HFF-Myc (cell line): ENCODE measurements around the gene CA4.

ENCODE experiments used
- DNase-seq: peaks from one replicate; pipeline ENCODE4 v3.0.0-alpha.2; 2011; ENCODE audit warnings: low read depth; ENCODE audit errors: extremely low read depth
- H3K4me3 ChIP-seq: replicated peaks from 2 replicates; pipeline ENCODE4 v1.5.1; 2011; ENCODE audit warnings: low read depth, mild to moderate bottlenecking, control low read depth, low read length
- TF ChIP-seq, protein P1 (sequence below): IDR thresholded peaks from 2 replicates; pipeline ENCODE4 v1.5.1; 2012; ENCODE audit warnings: mild to moderate bottlenecking, low read depth, low read length, control low read depth; ENCODE audit errors: missing control alignments

Gene CA4

DNA sequence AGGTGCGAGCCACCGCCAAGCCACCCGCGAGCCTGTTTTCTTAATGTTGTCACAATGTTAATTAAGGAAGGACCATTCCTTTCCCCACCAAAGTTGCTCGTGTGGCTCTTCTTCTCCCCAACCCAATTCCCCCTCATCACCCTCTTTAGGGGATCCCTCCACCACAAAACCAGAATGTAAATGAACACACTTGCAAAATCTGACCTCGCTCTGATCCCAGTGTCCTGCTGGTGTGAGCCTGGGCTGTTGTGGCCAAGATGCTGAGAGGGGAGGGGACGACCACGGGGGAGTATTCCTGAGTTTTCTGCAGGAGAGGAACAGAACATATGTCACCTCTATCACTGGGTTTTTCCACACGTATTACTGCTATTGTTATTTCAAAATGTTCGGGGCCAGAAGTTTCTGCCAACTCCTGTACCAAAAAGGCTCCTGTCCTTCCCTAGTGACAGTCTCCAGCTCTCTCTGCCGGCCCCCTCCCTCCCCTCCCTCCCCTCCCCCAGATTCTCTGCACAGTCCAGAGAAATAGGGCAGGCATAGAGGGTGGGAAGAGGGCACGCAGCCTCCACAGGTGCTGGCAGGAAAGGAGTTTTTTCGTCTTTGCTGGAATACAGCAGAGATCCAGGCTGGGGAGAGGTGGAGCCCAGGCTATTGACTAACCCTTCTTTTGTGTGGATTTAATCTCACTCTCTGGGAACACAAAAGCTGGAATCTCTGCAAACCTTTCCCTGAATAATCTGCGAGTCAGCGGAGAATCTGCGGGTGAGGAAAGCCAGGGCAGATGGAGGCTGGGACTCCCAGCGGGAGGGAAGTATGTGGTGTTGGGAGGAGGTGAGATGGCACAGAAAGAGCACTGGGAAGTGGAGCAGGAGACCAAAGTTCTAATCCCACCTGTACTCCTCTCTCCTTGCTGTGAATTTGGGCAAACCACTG, 4.5 kb upstream of the CA4 start:
- DNase-seq: no peak
- TF ChIP-seq, protein P1, sequence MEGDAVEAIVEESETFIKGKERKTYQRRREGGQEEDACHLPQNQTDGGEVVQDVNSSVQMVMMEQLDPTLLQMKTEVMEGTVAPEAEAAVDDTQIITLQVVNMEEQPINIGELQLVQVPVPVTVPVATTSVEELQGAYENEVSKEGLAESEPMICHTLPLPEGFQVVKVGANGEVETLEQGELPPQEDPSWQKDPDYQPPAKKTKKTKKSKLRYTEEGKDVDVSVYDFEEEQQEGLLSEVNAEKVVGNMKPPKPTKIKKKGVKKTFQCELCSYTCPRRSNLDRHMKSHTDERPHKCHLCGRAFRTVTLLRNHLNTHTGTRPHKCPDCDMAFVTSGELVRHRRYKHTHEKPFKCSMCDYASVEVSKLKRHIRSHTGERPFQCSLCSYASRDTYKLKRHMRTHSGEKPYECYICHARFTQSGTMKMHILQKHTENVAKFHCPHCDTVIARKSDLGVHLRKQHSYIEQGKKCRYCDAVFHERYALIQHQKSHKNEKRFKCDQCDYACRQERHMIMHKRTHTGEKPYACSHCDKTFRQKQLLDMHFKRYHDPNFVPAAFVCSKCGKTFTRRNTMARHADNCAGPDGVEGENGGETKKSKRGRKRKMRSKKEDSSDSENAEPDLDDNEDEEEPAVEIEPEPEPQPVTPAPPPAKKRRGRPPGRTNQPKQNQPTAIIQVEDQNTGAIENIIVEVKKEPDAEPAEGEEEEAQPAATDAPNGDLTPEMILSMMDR: no peak
- no peak overlapping the region for H3K4me3 ChIP-seq

DNA sequence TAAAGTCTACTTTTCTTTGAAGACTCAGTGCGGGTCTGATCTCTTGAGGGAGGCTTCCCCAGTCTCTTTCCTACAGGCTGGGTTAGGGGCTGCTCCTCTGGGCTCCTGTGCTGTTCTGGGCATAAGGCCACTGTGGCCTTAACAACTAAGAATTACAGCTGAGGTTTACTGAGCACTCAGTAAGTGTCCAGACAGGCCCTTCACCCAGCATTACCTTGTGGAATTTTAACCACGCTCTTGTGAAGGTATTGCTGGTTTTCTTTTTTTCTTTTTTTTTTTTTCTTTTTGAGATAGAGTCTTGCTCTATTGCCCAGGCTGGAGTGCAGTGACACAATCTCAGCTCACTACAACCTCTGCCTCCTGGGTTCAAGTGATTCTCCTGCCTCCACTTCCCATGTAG, 3.6 kb upstream of the CA4 start:
- TF ChIP-seq, protein P1: no peak
- DNase-seq: no peak
- H3K4me3 ChIP-seq: no peak overlapping the region

- no peak for DNase-seq
These were observed 2.1 kb upstream of the CA4 start for GRCh38 chr17:60147553-60148223.

DNA sequence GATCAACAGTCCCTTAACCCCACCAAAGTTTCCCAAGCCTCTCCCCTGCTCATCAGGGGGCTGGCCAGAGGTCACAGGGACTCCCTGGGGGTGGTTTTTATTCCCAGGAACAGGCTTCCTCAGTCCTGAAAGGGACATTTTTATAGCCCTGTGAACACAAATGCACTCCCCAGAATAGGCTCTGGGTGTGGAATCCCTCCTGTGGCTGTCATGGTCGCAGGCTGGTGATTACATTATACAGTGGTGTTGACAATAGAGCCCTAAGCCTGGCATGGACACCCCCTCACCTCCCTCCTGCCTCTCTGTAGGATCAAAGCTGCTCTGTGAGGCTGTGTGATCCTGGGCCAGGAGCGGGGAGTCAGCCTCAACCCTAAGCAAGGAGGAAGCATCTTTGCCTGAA, 1.4 kb upstream of the CA4 start:
- TF ChIP-seq, protein P1: no peak
- no peak for DNase-seq
- H3K4me3 ChIP-seq: no peak overlapping the region

More at GRCh38 chr17:60147553-60148223, 2.1 kb upstream of the CA4 start:
- H3K4me3 ChIP-seq: no peak overlapping the region
- TF ChIP-seq, protein P1: no peak

GRCh38 chr17:60151355-60151754, 1.6 kb downstream of the CA4 start:
- TF ChIP-seq, protein P1: no peak
- no peak overlapping the region for H3K4me3 ChIP-seq
- no peak for DNase-seq

DNA sequence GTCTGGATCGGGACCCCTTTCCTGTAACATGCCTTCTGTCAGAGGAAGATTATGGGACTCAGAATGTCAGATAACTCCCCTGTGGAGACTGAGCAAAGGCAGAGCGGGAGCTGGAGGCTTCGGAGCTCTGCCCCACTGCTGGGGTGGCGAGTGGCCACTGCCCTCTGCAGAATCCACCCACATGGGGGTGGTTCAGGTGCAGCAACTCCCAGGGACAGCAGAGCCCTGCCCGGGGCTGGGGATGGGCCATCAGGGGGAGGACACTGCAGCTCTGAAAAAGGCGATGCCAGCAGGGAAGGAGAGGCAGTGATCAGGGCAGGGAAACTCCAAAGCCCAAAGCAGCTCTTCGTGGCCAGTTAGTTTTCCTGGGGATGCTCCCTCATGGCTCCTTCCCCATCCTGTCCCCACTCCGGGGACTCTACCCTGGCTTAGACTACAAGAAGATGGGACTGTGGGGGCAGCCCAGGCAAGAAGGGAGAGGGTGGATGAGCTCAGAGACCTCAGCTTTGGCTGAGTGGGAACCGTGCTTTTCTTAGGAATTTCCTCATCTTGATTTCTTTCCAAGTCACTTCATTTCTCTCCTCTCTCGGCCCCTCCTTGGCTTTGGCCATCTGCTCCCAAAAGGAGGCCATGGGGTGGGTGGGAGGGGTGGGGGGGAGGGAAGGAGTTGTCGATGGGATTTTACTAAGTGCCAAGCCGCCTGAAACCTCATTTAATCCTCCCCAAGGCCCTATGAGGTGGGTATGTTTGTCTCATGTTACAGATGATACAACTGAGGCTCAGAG, 4.0 kb downstream of the CA4 start:
- no peak for DNase-seq
- H3K4me3 ChIP-seq: no peak overlapping the region
- TF ChIP-seq, protein P1: no peak
